Fibroblast of villous mesenchyme (primary cell): Measurements from ENCODE around the gene UBIAD1. TPM values are rescaled to one million over a fixed set of nuclear protein-coding genes. Genes with fewer than 3 reads are reported as not detected.
"Not testable (repeated sequence)": the region's sequence is repeated elsewhere in the genome, so short reads cannot be mapped to it uniquely, and the experiment has no call there.

ENCODE experiments used
- DNase-seq: peaks from one replicate; pipeline ENCODE4 v3.0.0-alpha.2; 2010; ENCODE audit warnings: low read depth
- H3K4me3 ChIP-seq: 2 replicates; pipeline ENCODE4 v1.5.1; 2011; ENCODE audit warnings: low read depth, mild to moderate bottlenecking, low read length
- total RNA-seq: library from RNA; depleted of rRNA; stranded (reverse); fragments of >200 nt; gene quantifications from 2 replicates; pipeline ENCODE4 v1.2.3, GENCODE V29; 2012
- TF ChIP-seq, protein P1 (sequence below): IDR thresholded peaks from 2 replicates; pipeline ENCODE4 v1.5.1; 2012; ENCODE audit warnings: low read depth, mild to moderate bottlenecking, low read length; ENCODE audit not compliant: insufficient read depth

Gene UBIAD1
- total RNA-seq, 1 donor: 9.5 TPM

DNA sequence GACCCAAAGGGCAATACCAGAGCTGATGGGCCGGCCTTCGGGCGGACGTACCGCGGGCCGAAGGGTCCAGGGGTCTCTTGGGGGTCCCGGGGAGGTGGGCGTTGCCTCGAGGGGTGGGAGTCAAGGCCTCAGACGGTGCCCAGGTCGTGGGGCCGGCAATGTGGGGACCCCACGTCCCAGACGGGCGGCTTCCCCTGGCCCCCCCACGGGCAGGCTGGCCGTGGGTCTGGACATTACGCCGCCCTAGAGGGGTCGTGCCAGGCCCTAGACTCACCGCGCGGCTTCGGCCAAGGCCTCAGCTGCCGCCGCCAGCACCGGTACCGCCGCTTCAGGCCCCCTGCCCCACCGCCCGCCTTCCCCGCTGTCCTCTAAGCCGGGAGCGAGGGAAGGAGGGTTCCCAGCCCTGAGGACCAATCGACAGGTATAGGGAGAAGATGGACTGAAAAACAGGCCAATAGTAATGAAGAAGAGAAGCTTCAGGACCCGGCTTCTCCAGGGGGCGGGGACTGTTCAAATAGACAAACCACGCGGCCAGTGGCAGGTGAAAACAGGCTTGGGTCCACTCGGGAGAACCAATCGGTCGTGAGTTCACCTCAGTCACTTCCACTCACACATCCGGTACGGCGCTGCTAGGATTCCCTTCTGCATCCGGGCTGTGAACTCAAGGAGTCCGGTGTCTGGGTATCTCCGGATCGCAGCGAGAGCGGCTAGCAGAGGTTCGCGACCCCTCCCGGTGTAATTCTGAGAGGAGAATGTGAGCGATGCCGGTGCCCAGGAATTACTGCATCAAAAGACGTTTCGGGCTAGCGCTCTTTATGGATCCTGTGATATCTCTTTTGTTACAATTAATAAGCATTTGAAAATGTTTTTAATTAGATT lies 10.6 kb upstream of the UBIAD1 start, which contains the start of gene MTOR:
Gene MTOR (minus strand): TSS at position 381 of the 879 bp plus-strand sequence. CDS start 3,142 bp downstream, outside the sequence.
- peak within 1 kb of the TSS; percentile 85 for H3K4me3 ChIP-seq
- TF ChIP-seq, protein P1, sequence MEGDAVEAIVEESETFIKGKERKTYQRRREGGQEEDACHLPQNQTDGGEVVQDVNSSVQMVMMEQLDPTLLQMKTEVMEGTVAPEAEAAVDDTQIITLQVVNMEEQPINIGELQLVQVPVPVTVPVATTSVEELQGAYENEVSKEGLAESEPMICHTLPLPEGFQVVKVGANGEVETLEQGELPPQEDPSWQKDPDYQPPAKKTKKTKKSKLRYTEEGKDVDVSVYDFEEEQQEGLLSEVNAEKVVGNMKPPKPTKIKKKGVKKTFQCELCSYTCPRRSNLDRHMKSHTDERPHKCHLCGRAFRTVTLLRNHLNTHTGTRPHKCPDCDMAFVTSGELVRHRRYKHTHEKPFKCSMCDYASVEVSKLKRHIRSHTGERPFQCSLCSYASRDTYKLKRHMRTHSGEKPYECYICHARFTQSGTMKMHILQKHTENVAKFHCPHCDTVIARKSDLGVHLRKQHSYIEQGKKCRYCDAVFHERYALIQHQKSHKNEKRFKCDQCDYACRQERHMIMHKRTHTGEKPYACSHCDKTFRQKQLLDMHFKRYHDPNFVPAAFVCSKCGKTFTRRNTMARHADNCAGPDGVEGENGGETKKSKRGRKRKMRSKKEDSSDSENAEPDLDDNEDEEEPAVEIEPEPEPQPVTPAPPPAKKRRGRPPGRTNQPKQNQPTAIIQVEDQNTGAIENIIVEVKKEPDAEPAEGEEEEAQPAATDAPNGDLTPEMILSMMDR: no peak
- DNase-seq: peak; percentile 100

DNA sequence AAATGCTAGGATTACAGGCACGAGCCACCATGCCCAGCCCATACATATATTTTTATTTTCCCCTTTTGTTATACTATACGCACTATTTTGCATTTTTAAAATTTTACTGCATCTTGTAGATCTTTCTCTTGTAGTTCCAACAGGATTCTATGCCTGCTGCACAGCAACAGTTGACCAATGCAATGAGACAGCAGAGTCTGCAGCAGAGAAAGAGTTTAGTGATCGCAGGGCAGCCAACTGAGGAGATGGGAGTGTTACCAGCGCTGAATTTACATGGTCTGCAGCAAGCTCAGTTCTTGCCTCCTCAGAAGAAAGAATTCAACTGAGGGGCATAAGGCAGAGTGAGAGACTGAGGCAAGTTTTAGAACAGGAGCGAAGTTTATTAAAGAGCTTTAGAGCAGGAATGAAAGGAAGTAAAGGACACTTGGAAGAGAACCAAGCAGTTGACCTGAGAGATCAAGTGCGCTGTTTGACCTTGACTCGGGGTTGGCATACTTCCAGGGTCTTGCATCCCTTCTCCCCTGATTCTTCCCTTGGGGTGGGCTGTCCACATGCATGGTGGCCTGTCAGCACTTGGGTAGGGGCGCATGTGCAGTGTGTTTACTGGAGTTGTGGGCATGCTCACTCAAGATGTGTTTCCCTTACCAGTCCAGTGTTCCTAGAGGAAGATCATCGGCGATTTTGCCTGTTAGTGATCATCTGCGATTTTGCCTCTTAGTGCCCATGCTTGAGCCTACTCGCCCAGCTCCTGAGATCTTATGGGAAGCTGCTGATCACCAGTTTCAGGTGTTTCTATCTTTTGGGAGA lies 6.5 kb upstream of the UBIAD1 start:
- no peak overlapping the region for H3K4me3 ChIP-seq
- DNase-seq: no peak
- TF ChIP-seq, protein P1: no peak

DNA sequence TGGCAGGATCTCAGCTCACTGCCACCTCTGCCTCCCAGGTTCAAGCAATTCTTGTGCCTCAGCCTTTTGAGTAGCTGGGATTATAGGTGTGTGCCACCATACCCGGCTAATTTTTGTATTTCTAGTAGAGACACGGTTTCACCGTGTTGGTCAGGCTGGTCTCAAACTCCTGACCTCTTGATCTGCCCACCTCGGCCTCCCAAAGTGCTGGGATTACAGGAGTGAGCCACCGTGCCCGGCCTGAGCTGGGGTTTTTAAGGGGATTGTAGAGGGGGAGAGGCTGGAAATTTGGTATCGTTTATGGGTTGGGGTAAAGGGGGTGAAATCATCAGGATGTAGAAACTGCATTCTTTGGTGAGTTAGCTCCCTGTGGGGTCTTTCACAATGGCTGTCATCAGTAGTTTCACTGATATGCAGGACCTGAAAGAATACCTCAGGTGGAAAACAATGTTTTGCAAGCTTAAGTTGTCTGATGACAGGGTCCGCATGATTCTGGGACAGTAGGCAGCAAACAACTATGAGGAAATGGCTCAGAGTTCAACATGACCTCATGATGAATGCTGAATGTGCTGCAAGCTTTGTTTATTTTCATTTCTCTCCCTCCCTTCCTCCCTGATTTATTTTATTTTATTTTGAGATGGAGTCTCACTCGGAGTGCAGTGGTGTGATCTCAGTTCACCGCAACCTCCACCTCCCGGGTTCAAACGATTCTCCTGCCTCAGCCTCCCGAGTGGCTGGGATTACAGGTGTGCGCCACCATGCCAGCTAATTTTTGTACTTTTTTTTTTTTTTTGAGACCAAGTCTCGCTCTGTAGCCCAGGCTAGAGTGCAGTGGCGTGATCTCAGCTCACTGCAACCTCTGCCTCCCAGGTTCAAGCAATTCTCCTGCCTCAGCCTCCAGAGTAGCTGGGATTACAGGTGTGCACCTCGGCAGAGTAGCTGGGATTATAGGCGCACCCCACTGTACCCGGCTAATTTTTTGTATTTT lies 5.4 kb upstream of the UBIAD1 start:
- not testable (repeated sequence) for H3K4me3 ChIP-seq
- peak; percentile 68 for DNase-seq

DNA sequence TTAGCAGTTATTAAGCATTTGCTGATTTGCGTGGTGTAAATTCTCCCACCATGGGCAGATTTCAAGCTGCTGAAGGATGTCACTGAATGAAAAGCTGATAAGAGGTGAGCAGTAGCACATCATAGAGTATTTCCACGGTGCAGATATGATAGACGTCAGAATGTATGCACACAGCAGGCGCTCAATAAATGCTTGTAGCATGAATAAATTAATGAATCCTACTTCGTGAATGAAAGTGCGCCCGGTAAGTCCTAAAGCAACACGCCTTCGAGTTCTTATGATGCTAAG lies 510 bp upstream of the UBIAD1 start:
- peak overlapping the region; percentile 3 for H3K4me3 ChIP-seq
- TF ChIP-seq, protein P1: no peak
- DNase-seq: no peak

DNA sequence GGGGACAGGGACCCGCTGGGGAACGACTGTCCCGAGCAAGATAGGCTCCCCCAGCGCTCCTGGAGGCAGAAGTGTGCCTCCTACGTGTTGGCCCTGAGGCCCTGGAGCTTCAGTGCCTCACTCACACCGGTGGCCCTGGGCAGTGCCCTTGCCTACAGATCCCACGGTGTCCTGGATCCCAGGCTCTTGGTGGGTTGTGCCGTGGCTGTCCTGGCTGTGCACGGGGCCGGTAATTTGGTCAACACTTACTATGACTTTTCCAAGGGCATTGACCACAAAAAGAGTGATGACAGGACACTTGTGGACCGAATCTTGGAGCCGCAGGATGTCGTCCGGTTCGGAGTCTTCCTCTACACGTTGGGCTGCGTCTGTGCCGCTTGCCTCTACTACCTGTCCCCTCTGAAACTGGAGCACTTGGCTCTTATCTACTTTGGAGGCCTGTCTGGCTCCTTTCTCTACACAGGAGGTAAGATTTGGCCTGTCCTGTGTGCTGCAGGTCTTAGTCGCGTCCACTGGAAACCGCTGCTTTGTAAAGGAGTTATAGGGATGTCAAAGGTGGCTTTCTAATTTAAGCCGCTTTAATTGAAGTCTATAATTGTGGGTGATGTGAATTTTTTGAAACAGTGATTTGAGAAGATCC lies 717 bp downstream of the UBIAD1 start:
- H3K4me3 ChIP-seq: peak overlapping the region; percentile 84
- DNase-seq: no peak
- TF ChIP-seq, protein P1: no peak

DNA sequence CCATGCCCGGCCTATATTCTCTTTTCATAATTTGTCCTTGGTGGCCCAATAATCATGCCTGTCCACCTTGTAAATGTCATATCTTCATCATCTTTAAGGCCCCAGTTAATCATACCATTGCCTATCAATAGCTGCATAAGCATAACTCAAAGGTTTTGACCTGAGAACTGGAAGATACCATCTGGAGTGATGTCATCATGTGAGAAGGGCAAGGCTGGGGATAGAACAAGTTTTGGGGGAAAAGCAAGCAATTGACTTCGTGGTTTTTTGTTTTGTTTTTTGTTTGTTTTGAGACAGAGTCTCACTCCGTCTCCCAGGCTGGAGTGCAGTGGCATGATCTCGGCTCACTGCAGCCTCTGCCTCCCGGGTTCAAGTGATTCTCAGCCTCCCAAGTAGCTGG lies 6.2 kb downstream of the UBIAD1 start:
- no peak for DNase-seq
- no peak overlapping the region for H3K4me3 ChIP-seq
- TF ChIP-seq, protein P1: no peak
